ENCODE measurements around the gene CEACAM16.

CEACAM16 gene

DNA sequence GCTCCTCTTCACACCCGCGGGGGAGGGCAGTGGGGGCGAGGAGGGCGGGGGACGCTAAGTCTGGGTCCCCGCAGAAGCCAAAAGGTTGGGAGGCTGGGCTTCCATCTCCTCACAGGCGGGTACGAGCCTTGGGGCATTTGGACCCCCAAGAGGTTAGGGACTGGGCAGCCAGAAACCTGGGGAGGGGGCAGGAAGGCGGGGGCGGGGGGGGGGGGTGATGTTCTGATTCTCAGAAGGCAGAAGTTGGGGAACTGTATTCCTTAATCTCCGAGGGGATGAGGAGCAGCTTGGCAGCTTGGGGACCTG lies 54.6 kb downstream of the CEACAM16 start:
- ChIA-PET CTCF (interaction anchor here (1.1 to 6.0 kb wide), 5 partner anchors 13 to 66 kb away, joined by 3 to 57 read pairs (median 9); no protein-coding TSS in a partner anchor), POLR2A (interaction anchor here (0.6 to 1.4 kb wide), 2 partner anchors 11 to 17 kb away, joined by 4 to 10 read pairs; no protein-coding TSS in a partner anchor)
- no peak for DNase-seq (ENCODE audit: extremely low spot score)
- TF ChIP-seq, protein P1, sequence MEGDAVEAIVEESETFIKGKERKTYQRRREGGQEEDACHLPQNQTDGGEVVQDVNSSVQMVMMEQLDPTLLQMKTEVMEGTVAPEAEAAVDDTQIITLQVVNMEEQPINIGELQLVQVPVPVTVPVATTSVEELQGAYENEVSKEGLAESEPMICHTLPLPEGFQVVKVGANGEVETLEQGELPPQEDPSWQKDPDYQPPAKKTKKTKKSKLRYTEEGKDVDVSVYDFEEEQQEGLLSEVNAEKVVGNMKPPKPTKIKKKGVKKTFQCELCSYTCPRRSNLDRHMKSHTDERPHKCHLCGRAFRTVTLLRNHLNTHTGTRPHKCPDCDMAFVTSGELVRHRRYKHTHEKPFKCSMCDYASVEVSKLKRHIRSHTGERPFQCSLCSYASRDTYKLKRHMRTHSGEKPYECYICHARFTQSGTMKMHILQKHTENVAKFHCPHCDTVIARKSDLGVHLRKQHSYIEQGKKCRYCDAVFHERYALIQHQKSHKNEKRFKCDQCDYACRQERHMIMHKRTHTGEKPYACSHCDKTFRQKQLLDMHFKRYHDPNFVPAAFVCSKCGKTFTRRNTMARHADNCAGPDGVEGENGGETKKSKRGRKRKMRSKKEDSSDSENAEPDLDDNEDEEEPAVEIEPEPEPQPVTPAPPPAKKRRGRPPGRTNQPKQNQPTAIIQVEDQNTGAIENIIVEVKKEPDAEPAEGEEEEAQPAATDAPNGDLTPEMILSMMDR (IDR thresholded peaks at IDR 0.05; ENCODE audit: control extremely low read depth, extremely low read depth, low read depth, missing control alignments) = no peak

DNA sequence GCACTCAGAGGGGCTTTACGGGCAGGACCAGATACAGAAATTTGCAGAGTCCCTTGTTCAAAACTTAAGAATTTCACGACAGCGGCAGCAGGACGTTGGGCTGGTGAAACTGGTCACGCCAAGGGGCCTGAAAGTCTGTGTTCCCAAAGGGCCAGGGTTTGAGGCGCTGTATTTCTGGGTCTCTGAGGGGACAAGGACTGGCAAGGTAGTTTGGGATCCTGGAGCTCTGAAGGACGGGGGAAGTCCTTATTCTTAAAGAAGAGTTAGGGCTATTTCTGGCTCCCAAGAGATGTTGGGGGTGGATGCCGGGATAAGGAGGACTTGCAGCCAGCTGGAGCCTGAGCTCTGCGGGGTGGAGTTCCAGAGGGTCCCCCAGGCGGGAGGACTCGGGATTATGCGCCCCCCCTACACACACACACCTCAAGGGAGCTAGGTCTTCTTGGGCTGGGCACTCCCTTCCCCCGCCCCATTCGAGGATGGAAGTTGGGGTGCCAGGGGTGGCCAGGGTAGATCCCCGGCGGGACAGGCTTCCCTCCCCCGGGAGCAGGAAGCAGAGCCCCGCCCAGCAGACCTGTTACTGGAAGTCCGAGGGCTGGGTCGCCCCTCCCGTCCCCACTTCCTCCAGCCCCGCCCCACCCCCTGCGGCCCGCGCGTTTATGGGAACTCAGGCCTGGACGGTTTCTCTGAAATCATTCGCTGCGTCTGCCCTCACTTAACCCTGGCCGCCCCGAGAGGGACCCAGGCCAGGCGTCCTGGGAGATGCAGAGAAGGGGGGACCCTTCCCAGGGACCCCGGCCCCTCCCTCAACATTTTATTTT lies 55.2 kb downstream of the CEACAM16 start:
- TF ChIP-seq, protein P1 (IDR thresholded peaks at IDR 0.05; ENCODE audit: control extremely low read depth, extremely low read depth, low read depth, missing control alignments) = no peak
- peak; percentile 81 for DNase-seq (ENCODE audit: extremely low spot score)
- CTCF ChIA-PET = interaction anchor here (1.1 to 6.0 kb wide), 5 partner anchors 12 to 66 kb away, joined by 3 to 57 read pairs (median 9); no protein-coding TSS in a partner anchor
- POLR2A ChIA-PET = interaction anchor here (0.5 to 1.4 kb wide), 3 partner anchors 10 to 267 kb away, joined by 4 to 10 read pairs (median 4); no protein-coding TSS in a partner anchor

DNA sequence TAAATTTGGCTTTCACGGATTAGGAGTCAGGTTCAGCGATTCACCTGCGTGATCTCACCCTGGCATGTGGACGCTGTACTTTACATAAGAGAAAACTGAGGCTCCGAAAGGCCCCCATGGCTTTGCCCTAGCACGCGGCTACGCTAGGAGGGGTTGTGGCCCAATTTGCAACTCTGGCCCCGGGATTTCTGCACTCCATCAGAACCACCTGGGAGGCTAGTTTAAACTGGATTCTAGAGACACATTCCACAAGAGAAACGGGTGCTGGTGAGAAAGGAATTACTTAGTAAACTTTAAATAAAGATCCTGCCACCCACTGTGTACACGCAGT lies 55.8 kb downstream of the CEACAM16 start:
- ChIA-PET POLR2A (interaction anchor here (0.5 to 1.4 kb wide), 2 partner anchors 18 to 266 kb away, joined by 4 read pairs; no protein-coding TSS in a partner anchor), CTCF (interaction anchor here (0.9 to 6.0 kb wide), 5 partner anchors 12 to 97 kb away, joined by 3 to 57 read pairs (median 9); no protein-coding TSS in a partner anchor)
- no peak for DNase-seq (ENCODE audit: extremely low spot score)
- TF ChIP-seq, protein P1 (IDR thresholded peaks at IDR 0.05; ENCODE audit: control extremely low read depth, extremely low read depth, low read depth, missing control alignments) = no peak

DNA sequence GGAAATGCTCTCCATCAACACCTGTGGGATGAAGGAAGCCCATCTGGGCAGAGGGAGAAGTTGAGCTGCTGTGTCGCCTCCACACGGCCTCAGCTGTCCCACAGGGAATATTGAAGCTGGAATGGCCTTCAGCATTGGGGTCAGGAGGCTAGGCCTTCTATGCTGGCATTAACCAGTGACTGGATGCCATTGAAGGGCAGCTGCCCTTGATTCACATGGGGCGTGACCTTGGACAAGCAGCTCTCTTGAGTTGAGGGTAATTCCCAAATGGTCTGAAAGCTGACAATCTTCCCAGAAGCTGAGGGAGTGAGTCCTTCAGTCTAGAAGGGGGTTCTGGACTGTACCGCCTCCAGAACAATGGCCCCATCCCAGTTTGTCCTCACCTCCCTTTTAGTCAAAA lies 56.3 kb downstream of the CEACAM16 start:
- CTCF ChIA-PET = interaction anchor here (0.8 to 4.8 kb wide), 5 partner anchors 16 to 98 kb away, joined by 3 to 40 read pairs (median 4); no protein-coding TSS in a partner anchor
- POLR2A ChIA-PET = no interaction called here
- DNase-seq (ENCODE audit: extremely low spot score) = no peak
- TF ChIP-seq, protein P1 (IDR thresholded peaks at IDR 0.05; ENCODE audit: control extremely low read depth, extremely low read depth, low read depth, missing control alignments) = no peak

DNA sequence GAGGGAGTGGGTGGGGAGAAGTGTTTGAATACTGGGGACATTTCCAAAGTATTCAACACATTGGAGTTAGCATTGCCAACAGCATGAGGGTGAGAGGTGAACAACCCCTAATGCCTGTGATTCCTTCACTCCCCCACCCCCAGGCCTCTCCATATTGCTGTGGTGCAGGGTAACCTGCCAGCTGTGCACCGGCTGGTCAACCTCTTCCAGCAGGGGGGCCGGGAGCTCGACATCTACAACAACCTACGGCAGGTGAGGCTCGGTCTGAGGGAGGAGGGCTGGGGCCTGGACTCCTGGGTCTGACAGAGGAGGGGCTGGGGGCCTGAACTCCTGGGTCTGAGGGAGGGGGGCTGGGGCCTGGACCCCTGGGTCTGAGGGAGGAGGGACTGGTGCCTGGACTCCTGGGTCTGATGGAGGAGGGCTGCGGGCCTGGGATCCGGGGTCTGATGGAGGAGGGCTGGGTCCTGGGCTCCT lies 57.2 kb downstream of the CEACAM16 start:
- TF ChIP-seq, protein P1 (IDR thresholded peaks at IDR 0.05; ENCODE audit: control extremely low read depth, extremely low read depth, low read depth, missing control alignments) = no peak
- no peak for DNase-seq (ENCODE audit: extremely low spot score)
- ChIA-PET CTCF (interaction anchor here (1.2 to 4.8 kb wide), 2 partner anchors 15 to 28 kb away, joined by 4 to 40 read pairs; no protein-coding TSS in a partner anchor), POLR2A (no interaction called here)

DNA sequence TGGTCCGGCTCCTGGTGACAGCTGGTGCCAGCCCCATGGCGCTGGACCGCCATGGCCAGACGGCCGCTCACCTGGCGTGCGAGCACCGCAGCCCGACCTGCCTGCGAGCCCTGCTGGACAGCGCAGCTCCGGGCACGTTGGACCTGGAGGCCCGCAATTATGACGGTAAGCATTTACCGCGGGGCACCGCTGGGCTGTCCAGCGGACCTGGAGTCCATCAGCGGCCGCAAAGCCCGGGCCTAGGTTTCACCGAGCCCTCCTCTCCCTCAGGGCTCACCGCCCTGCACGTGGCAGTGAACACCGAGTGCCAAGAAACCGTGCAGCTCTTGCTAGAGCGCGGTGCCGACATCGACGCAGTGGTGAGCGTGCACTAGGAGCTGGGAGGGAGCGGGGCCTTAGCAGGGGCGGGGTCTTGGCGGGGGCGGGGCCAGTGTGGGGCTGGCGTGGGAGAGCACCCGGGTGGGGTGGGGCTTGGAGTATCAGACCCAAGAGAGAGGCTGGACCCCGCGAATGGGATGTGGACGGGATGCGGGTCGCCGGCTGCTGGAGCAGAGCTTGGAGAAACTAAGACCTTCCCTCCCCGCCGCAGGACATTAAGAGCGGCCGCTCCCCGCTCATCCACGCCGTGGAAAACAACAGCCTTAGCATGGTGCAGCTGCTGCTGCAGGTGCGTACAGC lies 58.2 kb downstream of the CEACAM16 start:
- TF ChIP-seq, protein P1 (IDR thresholded peaks at IDR 0.05; ENCODE audit: control extremely low read depth, extremely low read depth, low read depth, missing control alignments) = no peak
- DNase-seq (ENCODE audit: extremely low spot score) = no peak
- CTCF ChIA-PET = interaction anchor here (1.1 to 1.2 kb wide), 4 partner anchors 9 to 33 kb away, joined by 3 to 6 read pairs (median 4); no protein-coding TSS in a partner anchor
- POLR2A ChIA-PET = interaction anchor here (0.8 kb wide), 1 partner anchor 9 kb away, joined by 3 read pairs; no protein-coding TSS in a partner anchor
